ENCODE results near the gene RNF2. TPM values are rescaled to one million over a fixed set of nuclear protein-coding genes. Genes with fewer than 3 reads are reported as not detected.

RNF2 gene
- total RNA-seq, 1 donor from 2014 or later, result 24.5 TPM

GRCh38 chr1:185033686-185034085, 11.7 kb upstream of the RNF2 start:
- Mint-ChIP-seq H3K4me1 (no peaks in the 10 kb centered on the region), H3K36me3 (ENCODE audit: low read depth) (no peaks in the 10 kb centered on the region), H3K27me3 (peaks cover 13% of the 10 kb centered on the region), H3K4me3 (no peak overlapping the region), H3K27ac (no peak overlapping the region), H3K9me3 (no peaks in the 10 kb centered on the region)
- intact Hi-C loops (cut with micrococcal nuclease), result no loop called here
- DNase-seq, result no peak
- ChIA-PET CTCF (no interaction called here), POLR2A (no interaction called here)
- no peak for ATAC-seq (ENCODE audit: low read depth)
- TF ChIP-seq CTCF (IDR thresholded peaks at IDR 0.05), result no peak

DNA sequence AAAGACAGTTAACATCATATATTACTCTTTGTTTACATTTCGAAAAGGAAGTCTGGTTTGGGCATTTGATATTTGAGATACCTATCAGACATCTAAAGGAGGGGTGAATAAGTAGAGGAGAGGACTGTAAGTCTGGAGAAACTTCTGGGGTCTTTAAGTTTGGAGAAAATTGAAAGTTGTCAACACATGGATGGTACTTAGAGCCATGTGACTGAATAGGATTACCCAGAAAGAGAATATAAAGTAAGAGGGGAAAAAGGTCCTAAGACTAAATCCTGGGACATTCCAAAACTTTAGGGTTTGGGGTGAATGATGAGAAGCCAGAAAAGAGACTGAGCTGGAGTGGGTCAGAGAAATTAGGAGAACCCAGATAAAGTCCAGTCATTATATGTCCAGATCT, 10.1 kb upstream of the RNF2 start:
- ChIA-PET CTCF (no interaction called here), POLR2A (no interaction called here)
- ATAC-seq (ENCODE audit: low read depth), result no peak
- intact Hi-C loops (cut with micrococcal nuclease), result no loop called here
- Mint-ChIP-seq H3K9me3 (no peaks in the 10 kb centered on the region), H3K4me3 (no peak overlapping the region), H3K36me3 (ENCODE audit: low read depth) (no peaks in the 10 kb centered on the region), H3K27ac (no peak overlapping the region), H3K4me1 (no peaks in the 10 kb centered on the region), H3K27me3 (peaks cover 7% of the 10 kb centered on the region)
- DNase-seq, result no peak
- TF ChIP-seq CTCF (IDR thresholded peaks at IDR 0.05), result no peak

DNA sequence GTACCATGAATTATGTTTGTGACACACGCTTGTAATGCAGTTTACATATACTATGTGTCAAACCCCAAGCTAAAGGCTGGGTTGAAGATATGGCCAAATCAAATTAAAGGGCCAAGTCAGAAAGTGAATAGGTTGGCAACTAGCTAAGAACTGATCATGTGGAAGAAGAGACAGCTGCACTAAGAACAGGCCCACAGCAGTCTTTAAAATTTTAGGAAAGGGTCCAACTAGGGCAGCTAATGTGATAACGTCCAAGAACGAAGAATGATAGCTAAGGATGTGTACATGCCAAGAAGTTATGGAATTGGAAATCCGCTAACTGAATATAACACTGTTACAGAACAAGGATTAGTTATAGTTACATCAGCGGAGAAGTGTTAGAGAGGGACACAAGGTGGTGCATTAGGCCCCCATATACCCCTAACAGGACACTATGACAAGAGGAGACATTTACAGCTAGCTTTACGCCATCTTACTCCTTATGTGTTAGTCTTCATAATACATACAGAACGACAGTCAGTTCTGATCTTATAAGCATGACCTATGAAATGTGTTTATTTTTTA, 6.5 kb upstream of the RNF2 start:
- no peak overlapping the region for H3K4me3 Mint-ChIP-seq
- H3K27ac Mint-ChIP-seq, result no peak overlapping the region
- no peaks in the 10 kb centered on the region for H3K36me3 Mint-ChIP-seq (ENCODE audit: low read depth)
- TF ChIP-seq CTCF (IDR thresholded peaks at IDR 0.05), result no peak
- intact Hi-C loops (cut with micrococcal nuclease), result no loop called here
- no peaks in the 10 kb centered on the region for H3K27me3 Mint-ChIP-seq
- no peaks in the 10 kb centered on the region for H3K4me1 Mint-ChIP-seq
- ATAC-seq (ENCODE audit: low read depth) (no peak), DNase-seq (no peak)
- CTCF ChIA-PET, result no interaction called here
- H3K9me3 Mint-ChIP-seq, result no peaks in the 10 kb centered on the region
- POLR2A ChIA-PET, result no interaction called here

DNA sequence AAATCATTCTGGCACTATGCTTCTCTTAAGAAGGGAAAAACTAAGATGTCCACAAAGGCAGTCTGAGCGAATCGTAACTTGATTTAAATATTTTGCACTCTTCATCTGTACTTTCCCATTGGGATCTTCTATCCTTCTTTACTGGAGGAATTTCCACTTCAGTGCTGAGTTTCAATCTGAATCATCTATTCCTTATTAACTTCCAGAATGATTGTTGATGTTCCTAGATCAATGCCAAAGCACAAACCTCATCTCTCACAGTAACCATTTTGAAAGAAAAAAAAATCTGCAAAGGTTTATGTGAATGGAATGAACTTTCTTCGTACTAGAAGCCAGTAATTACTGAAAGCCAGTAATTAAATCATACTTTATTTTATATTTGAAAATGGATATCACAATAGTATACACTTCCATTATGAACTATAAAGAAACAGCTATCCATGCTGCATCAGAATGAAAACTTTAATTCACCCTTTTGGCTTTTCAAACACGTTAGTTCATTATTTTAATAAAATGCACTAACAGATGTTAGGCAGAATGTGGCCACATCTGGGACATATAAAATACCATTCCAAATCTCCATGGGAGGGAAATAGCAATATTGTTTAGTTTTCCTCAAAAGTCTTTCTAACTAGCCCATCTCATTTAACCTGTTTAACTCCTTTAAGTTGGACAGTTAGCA, 5.5 kb upstream of the RNF2 start:
- H3K27me3 Mint-ChIP-seq, result no peaks in the 10 kb centered on the region
- POLR2A ChIA-PET, result no interaction called here
- no peak overlapping the region for H3K4me3 Mint-ChIP-seq
- H3K9me3 Mint-ChIP-seq, result no peaks in the 10 kb centered on the region
- DNase-seq (no peak), ATAC-seq (ENCODE audit: low read depth) (no peak)
- intact Hi-C loops (cut with micrococcal nuclease), result loop anchor here (10.0 kb wide), 2 partner anchors 1045 to 1405 kb away; partner anchors contain the start of gene ARPC5
- peaks cover 2% of the 10 kb centered on the region for H3K36me3 Mint-ChIP-seq (ENCODE audit: low read depth)
- CTCF ChIA-PET, result no interaction called here
- H3K27ac Mint-ChIP-seq, result no peak overlapping the region
- no peak for TF ChIP-seq CTCF (IDR thresholded peaks at IDR 0.05)
- peaks cover 4% of the 10 kb centered on the region for H3K4me1 Mint-ChIP-seq

GRCh38 chr1:185040408-185040735, 5.0 kb upstream of the RNF2 start:
- Mint-ChIP-seq H3K27ac (no peak overlapping the region), H3K4me3 (no peak overlapping the region), H3K4me1 (peaks cover 6% of the 10 kb centered on the region), H3K27me3 (no peaks in the 10 kb centered on the region), H3K36me3 (ENCODE audit: low read depth) (peaks cover 3% of the 10 kb centered on the region), H3K9me3 (no peaks in the 10 kb centered on the region)
- intact Hi-C loops (cut with micrococcal nuclease), result loop anchor here (10.0 kb wide), 2 partner anchors 1044 to 1406 kb away; partner anchors contain the start of gene ARPC5
- POLR2A ChIA-PET, result interaction anchor here (0.5 kb wide), 1 partner anchor 9 kb away, joined by 6 read pairs; no protein-coding TSS in a partner anchor
- DNase-seq (no peak), ATAC-seq (ENCODE audit: low read depth) (no peak)
- TF ChIP-seq CTCF (IDR thresholded peaks at IDR 0.05), result no peak
- CTCF ChIA-PET, result no interaction called here
